Hypothalamus (tissue), 51 donors: Measurements from ENCODE around the gene SFR1.

Source experiments
- DNase-seq, 51 donors: peaks; one replicate each; lab custom pipeline; 2025; lab: John Stamatoyannopoulos, UW

Gene SFR1

DNA sequence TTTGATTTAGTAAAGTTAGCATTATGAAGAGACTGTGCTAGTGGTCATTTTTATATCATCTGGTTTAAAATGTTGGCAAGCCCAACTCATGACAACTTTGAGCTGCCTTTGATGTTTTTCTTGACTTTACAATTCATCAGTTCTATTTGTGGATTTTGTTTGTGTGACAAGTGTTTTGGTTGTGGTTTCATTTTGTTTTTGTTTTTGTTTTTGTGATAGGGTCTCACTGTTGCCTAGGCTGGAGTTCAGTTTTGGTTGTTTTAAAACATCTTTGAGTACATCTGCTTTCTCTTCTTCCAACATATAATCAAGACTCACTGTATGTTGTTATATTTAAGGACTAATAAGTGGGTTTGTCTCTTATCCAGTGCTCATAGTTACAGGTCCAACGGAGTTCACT is 17.6 kb upstream of the SFR1 start:
- no peak for DNase-seq

DNA sequence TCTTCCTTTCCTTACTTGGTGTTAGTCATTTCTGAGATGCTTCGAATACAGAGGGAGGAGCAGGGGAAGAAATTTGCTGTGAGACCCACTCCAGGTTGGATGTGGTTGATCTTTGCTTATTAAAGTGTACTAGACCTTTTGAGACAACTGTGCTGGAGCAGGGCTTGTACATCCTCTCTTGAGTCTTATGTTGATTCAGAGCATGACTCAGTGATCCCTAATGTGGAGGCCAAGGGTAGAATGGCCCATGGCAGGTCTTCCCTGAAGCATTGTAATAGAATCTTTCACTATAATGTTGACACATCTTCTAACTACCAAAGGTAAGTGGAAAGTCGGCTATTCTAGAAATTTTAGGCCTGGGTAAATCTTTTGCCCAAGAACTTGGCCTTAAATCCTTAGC is 17.0 kb upstream of the SFR1 start:
- no peak for DNase-seq

DNA sequence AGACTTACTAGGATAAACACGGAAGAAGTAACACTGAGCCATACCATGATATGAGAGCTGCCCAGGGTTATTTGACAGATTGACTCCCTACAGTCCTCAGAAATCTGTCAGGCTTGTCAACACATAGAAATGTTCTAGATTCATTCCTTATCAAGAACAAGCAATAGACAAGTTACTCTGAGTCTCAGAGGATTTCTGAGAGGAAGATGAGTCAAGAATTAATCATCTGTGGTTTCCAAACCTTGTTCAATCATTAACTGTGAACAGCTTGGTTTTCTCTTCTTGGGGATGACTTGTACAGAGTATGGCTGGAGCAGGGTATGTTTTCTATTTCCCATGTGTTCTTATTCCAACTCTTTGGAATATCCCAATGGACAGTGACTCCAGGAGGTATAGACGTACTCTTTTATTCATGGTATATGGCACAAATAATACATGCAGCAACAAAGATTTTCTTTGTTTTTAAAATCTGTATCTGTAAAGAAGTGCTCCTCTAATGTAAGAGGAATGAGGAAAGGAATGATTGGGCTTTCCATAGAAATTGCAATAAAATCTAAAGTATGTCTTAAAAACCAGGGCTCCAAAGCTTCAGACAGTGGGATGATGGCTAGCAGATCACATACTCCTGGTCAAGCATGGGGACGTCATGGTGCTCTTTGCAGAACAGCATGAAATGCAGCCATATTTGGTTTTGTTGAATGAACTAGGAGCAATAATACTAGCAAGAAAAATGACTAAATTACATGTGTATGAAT is 11.9 kb upstream of the SFR1 start:
- DNase-seq: no peak

DNA sequence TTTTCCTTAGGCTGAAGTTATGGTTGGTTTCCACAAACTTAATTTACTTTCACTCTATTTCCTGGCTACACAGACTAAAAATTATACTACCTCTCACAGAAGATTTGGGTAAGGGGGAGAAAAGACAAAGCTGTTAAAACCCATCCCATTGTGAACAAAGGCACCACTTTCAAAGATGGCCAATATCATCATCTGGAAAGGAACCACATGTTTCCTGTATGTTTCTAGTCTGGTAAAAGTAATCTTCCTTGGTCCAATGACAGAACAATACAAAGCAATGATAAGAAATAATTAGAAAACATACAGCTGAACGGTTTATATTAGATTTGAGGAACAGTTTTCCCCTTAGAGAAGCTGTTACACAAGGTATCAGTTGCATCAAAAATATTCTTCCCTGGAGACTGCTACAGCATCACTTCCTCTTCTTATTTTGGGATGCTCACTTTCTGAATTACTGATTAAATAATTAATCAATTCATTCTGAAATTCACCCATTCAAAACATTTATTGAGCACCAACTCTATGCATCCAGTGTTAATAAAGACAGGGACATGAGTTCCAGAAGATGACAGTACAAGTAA is 8.5 kb upstream of the SFR1 start:
- DNase-seq: no peak

DNA sequence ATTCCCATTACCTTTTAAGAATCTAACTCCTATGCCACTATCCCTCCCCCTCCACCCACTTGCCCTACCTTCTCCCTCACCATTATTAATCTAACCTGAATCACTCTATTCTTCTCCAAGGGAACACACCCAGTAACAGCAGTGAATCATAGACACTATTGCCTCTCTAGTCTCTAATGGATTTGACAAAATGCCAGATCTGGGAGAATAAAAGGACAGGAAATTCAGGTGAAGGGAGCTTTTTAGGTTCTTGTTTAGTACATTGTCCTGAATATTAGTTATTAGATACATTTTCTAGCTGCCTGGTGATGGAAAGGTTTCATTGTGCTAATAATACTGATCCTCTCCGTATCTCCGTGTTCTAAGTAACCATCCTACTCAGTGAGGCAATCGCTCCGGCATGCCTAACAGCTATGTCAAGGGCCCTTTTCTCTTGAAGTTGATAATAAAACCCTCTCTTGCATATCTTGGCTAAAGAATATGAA is 4.1 kb upstream of the SFR1 start:
- DNase-seq: peak in 1 of 51 donors; percentile 54

DNA sequence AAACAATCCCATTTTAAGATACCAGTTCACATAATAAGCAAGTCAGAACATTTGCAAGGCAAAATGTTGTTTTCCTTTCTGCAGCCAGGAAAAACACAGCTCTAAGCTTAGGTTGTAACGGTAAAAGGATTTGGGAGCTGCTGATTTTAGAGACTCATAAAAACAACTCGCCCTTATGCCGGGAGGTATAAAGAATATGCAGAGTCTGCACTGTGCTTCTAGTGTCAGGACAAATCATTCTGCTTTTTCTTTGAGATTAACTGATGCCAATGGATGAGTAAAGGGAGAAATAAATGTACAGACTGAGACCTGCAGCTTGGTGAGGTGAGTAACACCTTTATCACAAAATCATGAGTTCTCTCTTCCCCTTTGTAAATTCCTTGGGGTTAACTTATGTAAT is 2.0 kb upstream of the SFR1 start:
- peak in 1 of 51 donors; percentile 17 for DNase-seq

DNA sequence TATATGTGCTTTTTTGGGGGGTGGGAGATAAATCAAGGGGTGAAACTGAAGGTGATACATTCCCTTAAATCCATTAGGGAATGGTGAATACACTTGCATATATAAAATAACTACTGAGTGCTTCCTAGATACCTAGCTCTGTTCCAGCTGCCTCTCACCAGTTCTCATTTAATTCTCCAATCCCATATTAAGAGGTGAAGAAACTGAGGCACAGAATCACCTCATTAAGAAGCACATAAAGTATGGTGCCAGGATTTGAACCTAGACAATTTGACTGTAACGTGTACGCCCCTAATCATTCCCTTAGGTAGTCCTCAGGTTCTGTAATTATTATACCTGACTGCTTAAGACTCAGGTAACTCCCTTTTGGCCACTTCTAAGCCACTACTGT is 1.5 kb upstream of the SFR1 start:
- no peak for DNase-seq

DNA sequence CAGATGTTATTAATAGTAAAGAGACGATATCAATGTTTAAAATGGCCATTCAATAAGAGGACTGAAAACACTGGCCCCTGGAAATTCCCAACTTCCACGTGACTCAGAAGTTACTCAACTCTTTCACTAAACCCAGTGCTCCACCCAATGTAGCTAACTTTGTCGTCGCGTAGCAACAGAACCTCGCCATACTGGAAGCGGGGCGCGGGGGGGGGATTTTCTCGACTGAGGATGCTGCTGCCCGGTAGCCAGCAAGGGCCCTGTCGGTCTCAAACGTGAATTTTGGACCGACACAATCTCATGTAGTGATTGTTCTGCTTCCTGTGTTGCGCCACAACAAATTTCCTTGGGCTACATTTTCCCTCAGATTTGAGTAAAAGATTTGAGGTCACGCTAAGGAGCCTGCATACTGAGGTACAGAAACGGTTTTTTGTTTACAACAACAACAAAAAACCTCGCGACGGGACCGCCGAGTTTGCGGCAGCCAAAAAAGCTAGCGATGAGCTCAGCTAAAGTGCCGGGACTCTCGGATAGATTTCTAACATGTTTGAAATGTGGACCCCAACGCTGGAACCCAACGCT is 977 bp upstream of the SFR1 start:
- peak in 47 of 51 donors; percentile 16 to 90 (median 53) for DNase-seq

DNA sequence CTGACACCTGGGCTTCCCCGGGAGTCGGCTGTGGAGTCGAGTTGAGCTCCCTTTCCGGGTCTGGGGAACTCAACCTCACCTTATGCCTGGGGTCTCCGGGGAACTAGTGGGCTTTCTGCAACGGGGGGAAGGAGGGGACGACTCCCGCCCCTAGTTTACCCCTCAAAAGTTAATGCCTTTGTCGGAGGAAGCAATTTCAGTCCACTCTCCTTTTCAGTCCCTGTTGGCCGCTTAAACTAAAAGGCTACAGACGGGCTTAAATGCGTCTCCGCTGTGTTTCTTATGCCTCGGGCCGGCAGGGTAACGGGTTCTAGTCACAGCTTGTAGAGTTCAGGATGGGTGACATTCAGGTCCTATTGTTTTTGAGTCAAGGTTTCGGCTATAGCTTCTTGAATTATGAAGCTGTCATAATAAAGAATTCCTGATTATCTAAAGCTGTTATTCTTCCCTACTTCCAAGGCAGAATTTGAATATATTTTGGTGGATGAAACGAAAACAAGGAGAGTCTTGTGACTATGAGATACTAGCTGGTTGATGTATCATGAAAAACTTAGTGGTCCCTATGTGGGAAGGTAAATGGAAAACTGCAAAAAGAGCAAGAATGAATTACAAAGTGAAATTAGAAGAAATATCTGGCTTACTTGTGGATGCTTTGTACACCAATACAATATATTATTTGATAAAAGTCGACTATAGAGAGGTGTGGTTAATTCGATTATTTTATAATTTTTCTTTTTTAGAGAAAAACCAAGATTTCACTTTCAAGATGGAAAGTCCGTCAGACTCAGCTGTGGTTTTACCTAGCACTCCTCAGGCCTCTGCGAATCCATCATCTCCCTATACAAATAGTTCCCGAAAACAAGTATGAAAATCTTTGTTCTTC is 495 bp downstream of the SFR1 start:
- DNase-seq: peak in 4 of 51 donors; percentile 28 to 48 (median 34)

DNA sequence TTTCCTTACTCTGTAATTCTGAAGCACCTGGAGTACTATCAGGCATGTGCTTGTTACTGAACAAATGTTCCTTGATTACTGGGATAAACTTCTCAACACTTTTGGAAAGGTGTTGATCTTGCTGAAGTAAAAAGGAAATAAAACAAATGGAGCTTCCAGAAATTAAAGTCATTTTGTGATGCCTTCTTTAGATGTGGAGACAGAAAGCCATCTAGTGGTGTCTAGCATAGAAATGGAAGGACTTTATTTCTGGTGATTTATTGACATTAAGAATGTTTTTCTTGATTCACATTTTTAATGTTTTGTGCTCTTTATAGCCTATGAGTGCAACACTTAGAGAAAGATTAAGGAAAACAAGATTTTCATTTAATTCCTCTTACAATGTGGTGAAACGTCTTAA is 1.4 kb downstream of the SFR1 start:
- peak in 1 of 51 donors; percentile 38 for DNase-seq

DNA sequence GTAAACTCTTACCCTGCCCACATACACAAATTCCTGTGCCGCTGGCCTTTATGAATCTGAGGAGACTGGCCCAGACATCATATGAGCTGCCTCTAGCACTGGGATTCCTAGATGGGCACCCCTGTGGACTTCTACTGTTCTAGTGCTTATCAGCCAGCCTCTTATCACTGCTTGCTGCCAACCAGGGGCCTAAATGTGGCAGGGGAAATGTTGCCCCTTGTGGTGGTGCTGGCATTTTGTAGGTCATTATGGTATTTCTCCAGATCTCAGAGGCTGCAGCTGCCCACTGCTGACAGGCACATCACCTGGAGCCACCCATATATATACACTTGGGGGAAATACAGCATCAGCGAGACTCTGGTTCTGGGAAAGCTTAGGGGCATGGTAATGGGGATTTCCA is 5.4 kb downstream of the SFR1 start:
- peak in 5 of 51 donors; percentile 3 to 25 (median 5) for DNase-seq

DNA sequence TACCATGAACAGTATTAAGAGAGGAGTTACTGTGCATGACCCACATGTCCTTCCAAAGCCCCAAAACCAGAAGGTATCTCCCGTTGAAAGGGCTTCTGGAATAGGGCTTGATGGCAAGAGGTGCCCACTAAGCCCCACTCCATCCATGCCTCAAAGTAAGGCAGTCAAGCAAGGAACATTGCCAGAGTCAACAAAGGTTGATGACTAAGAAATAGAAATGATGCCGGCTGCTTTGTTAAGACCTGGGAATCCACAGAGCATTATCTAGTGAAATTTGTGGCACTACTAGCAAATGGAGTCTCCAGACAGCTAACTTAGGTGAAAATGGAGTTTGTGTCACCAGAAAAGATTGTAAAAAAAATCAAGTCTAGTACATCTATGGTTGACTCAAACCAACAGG is 6.2 kb downstream of the SFR1 start:
- no peak for DNase-seq

DNA sequence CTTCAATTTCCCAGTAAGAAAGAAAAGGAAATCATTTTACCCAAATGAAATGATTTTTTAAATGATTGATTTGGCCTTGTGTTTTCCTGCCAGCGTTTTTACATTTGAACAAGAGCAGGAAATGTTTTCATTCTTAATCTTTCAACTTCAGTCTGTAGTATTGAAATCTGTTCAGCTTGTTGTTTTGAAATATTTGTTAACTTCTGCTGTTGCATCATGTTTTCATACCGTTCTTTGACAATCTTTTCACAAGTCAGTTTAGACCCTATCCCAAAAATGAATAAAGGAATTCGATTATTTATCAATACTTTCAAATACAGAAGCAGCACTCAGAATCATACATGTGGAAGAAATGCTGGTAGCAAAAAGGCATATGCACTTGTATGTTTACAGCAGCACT is 8.1 kb downstream of the SFR1 start:
- DNase-seq: no peak

DNA sequence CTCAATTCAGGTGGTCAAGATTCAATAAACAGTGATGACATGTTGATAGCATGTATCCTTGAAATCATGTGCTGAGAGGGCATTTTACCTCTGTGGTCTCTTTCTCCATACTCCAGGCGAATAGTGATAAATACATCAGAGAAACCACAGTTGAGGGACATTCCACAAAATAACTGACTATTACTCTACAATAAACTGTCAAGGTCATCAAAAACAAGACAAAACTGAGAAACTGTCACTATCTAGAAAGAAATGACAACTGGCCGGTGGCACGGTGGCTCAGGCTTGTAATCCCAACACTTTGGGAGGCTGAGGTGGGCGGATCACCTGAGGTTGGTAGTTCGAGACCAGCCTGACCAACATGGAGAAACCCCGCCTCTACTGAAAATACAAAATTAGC is 16.2 kb downstream of the SFR1 start:
- DNase-seq: no peak

DNA sequence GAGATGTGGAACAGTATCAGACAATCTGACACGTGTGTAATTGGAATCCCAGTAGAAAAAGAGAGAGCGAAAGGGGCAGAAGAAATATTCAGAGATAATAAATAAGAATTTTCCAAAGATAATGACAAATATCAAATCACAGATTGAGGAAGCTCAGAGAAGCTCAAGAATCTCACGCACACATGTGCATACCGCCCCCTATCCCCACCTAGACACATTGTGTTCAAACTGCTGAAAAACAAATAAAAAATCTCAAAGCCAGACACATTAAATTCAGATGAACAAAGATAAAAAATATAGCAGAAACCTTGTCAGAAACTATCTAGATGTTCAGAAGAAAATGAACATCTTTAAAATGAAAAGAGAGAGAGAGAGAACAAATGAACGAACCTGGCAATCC is 17.2 kb downstream of the SFR1 start:
- no peak for DNase-seq

DNA sequence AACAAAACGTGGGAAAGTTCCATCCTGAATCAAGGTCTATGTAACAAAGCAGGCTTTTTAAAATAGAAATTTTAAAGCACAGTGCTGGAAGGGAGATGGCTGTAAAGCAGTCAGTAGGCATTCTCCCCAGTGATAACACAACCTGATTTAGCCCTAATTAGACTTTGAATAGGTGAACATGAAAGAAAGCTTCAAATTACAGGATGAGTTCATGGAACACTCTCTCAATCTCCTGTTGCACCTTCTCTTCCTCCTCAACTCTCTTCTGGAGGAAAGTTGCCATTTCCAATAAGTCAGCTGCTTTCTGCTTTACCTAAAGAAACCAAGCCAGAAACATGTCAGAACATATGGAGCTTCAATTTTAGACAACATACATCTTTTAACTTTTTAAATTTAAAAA is 20.1 kb downstream of the SFR1 start:
- DNase-seq: no peak

DNA sequence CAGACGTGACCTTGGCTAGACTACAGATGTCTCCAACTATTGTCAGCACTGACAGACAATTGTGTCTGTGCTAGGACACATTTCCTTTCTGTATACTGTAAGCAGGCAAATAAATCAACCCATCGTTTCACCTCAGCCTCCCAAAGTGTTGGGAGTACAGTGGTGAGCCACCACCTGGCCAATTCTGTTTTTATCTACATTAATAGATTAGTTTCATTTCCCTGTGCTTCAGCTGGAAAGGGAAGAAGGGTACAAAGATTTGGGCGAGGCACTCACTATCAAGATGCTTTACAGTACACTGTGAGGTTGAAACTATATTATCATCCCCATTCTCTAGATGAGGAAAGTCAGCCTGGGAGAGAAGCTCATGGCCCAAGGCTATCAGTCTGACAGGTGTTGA is 21.9 kb downstream of the SFR1 start:
- no peak for DNase-seq

DNA sequence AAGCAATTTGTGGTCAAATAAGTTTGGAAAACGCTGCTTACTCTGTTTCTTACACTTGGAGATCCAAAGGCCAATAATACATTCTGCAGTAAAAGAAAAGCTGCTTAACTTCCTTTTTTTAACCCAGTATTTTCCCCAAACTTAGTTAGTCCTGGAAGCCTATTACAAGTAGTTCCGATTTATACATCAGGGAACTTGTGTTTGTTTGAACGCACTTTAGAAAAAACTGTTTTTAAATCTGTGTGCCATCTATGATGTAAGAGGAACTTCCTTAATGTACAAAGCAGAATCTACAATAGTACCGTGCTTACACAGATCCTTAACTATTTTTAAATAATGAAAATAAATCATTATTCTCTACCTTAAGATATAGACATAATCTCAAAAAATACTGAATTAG is 23.0 kb downstream of the SFR1 start:
- no peak for DNase-seq

DNA sequence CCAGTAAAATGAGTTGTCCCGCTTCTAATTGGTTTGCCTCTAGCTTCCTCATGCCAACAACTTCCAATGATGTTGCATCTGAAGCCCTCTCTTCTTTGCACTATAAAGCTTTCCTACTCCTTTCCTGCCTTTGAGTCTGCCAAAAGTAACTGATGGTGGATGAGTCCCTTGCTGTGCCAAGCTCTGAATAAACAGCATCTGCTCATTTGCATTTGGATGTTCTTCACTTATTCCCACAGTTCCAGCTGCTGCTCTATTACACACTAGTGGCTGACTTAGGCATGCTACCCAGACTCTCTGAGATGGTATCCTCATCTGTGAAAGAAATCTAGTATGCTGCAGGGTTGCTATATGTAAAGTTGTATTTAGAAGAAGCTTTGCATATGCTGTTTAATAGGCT is 24.9 kb downstream of the SFR1 start:
- DNase-seq: peak in 20 of 51 donors; percentile 4 to 74 (median 27)

DNA sequence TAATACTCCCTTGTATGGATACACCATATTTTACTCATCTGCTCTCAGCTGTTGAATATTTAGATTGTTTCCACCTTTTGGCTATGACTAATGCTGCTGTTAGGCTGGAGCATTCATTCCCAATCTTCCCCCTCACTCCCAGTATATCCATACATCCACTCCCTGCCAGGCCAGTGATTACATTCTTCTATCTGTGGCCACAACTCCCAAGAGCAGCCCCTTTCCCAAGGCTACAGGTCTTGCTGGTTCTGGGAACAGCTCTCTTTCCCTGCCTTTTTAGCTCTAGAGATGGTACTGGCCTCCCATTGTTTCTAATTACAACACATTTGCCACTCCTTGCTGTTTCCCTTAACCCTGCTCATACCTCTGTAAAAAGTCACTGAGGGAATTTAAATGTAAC is 28.2 kb downstream of the SFR1 start:
- DNase-seq: no peak

DNA sequence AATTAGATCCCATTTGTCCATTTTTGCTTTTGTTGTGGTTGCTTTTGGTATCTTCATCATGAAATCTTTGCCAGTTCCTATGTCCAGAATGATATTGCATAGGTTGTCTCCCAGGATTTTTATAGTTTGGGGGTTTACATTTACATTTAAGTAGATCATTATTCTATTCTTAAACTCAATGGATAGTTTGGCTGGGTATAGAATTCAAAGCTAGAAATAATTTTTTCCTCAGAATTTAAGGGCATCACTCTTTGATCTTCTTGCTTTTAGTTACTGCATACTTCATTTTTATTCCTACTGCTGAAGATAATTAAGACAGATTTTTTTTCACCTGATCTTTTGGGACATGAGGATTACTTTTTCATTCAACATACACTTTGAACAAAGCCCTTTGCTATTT is 29.8 kb downstream of the SFR1 start:
- no peak for DNase-seq
